GM12878 (cell line): ENCODE data around the gene POFUT2. TPM values are rescaled to one million over a fixed set of nuclear protein-coding genes. Genes with fewer than 3 reads are reported as not detected.

Experiments
- ATAC-seq: fragments of 200-7000 bp; cut with Tn5 transposase; 3 replicates; pipeline ENCODE4 v1.9.1; 2020; ENCODE audit warnings: mild to moderate bottlenecking, moderate library complexity
- BruUV-seq: library from RNA; stranded (reverse); fragments of 400-500 nt; replicated peaks from 2 replicates; lab custom pipeline; 2021; lab: Mats Ljungman, UMichigan
- CTCF ChIA-PET: fragments of 300-600 bp; sonication (Branson Sonifier 250); formaldehyde crosslinking; extraction: SDS; loops from one replicate; lab custom pipeline; 2021; ENCODE audit warnings: inconsistent platforms; lab: Yijun Ruan, JAX
- POLR2A ChIA-PET: fragments of 350-600 bp; formaldehyde crosslinking; extraction: SDS; loops from one replicate; lab custom pipeline; 2021; ENCODE audit warnings: inconsistent platforms; lab: Charles Lee
- RAD21 ChIA-PET: fragments of 300-600 bp; sonication (Branson Sonifier 250); formaldehyde crosslinking; loops from one replicate; lab custom pipeline; 2023; ENCODE audit warnings: antibody characterized with exemption; ENCODE audit not compliant: unreplicated experiment; lab: Charles Lee
- SMC1A ChIA-PET: fragments of 300-600 bp; sonication (Branson Sonifier 250); formaldehyde crosslinking; loops from one replicate; lab custom pipeline; 2023; ENCODE audit not compliant: unreplicated experiment, uncharacterized antibody; lab: Charles Lee
- DNase-seq: peaks from one replicate; pipeline ENCODE4 v3.0.0-alpha.2; 2011; ENCODE audit warnings: low read depth, low spot score
- FAIRE-seq: peaks from 3 replicates; lab custom pipeline; 2011; peaks lifted over from hg19 to GRCh38; lab: Jason Lieb, UNC
- H2AFZ ChIP-seq: 2 replicates; pipeline ENCODE4 v1.6.0; 2011; ENCODE audit warnings: low read depth, low read length, control low read depth; ENCODE audit not compliant: control insufficient read depth
- H3K27ac ChIP-seq: 2 replicates; pipeline ENCODE4 v1.5.1; 2011; ENCODE audit warnings: control low read depth; ENCODE audit not compliant: control insufficient read depth, insufficient read depth
- H3K27me3 ChIP-seq, 2 experiments: replicated peaks in 1 of 2; 2 replicates each; pipeline versions ENCODE4 v1.6.0 to v1.6.1; 2011; ENCODE audit warnings: low read length in 1 of 2; ENCODE audit not compliant: control insufficient read depth in 2 of 2, insufficient read depth in 2 of 2
- H3K36me3 ChIP-seq, 2 experiments: 2 replicates each; pipeline ENCODE4 v1.5.1; 2011; ENCODE audit warnings: low read length in 1 of 2; ENCODE audit not compliant: control insufficient read depth in 2 of 2, insufficient read depth in 2 of 2
- H3K4me1 ChIP-seq: 2 replicates; pipeline ENCODE4 v1.6.1; 2011; ENCODE audit warnings: mild to moderate bottlenecking, low read length, moderate library complexity, mixed read lengths; ENCODE audit not compliant: control insufficient read depth, insufficient read depth
- H3K4me2 ChIP-seq: 2 replicates; pipeline ENCODE4 v1.6.0; 2011; ENCODE audit warnings: control low read depth; ENCODE audit not compliant: control insufficient read depth, insufficient read depth
- H3K4me3 ChIP-seq: fragments of 200-600 bp; sonication (generic); 2 replicates; pipeline ENCODE4 v1.5.1; 2016
- H3K79me2 ChIP-seq: 2 replicates; pipeline ENCODE4 v1.6.0; 2011; ENCODE audit warnings: low read length; ENCODE audit not compliant: control insufficient read depth, insufficient read depth
- H3K9ac ChIP-seq: 2 replicates; pipeline ENCODE4 v1.8.0; 2011; ENCODE audit warnings: low read length, control low read depth, mixed read lengths; ENCODE audit not compliant: control insufficient read depth, insufficient read depth
- H3K9me3 ChIP-seq: replicated peaks from 3 replicates; pipeline ENCODE4 v1.5.1; 2011; ENCODE audit warnings: mild to moderate bottlenecking, low read length; ENCODE audit not compliant: control insufficient read depth, insufficient read depth
- H4K20me1 ChIP-seq: 2 replicates; pipeline ENCODE4 v1.6.0; 2011; ENCODE audit not compliant: control insufficient read depth, insufficient read depth
- BRCA1 ChIP-seq: IDR thresholded peaks from 2 replicates; pipeline ENCODE4 v1.6.1; 2011; ENCODE audit warnings: low read depth, low read length, improper control_type of control experiment
- EED ChIP-seq: sonication (generic); IDR thresholded peaks from 2 replicates; pipeline ENCODE4 v1.6.1; 2016; ENCODE audit warnings: antibody characterized with exemption, low read depth
- HCFC1 ChIP-seq: fragments of 150-350 bp; IDR thresholded peaks from 2 replicates; pipeline ENCODE4 v1.6.1; 2014; ENCODE audit warnings: low read length
- KAT2A ChIP-seq: conservative IDR thresholded peaks from 2 replicates; pipeline ENCODE4 v1.6.1; 2011; ENCODE audit warnings: low read depth, low read length; ENCODE audit not compliant: control insufficient read depth
- NFYB ChIP-seq: IDR thresholded peaks from 2 replicates; pipeline ENCODE4 v1.6.1; 2011; ENCODE audit warnings: low read depth, mild to moderate bottlenecking, low read length, improper control_type of control experiment, moderate library complexity; ENCODE audit not compliant: insufficient read depth
- NRF1 ChIP-seq: conservative IDR thresholded peaks from 2 replicates; pipeline ENCODE4 v1.6.1; 2011; ENCODE audit warnings: mild to moderate bottlenecking, low read depth, low read length, improper control_type of control experiment
- POLR2A ChIP-seq: IDR thresholded peaks from 2 replicates; pipeline ENCODE4 v1.6.1; 2011; ENCODE audit warnings: low read depth, mild to moderate bottlenecking, low read length
- ZBTB33 ChIP-seq: fragments of 450-650 bp; IDR thresholded peaks from 2 replicates; pipeline ENCODE4 v1.6.1; 2017; ENCODE audit warnings: mild to moderate bottlenecking
- ZNF217 ChIP-seq: fragments of 450-650 bp; IDR thresholded peaks from 2 replicates; pipeline ENCODE4 v1.6.1; 2017; ENCODE audit warnings: antibody characterized with exemption, mild to moderate bottlenecking
- WGBS: methylation state at CpG from one replicate; pipeline ENCODE4 v1.1.6; 2016; ENCODE audit warnings: low lambda C conversion rate; ENCODE audit not compliant: insufficient replicate concordance, insufficient coverage; ENCODE audit errors: missing lambda C conversion rate; 5-methylcytosine and 5-hydroxymethylcytosine counted together
- in situ Hi-C: fragments of 300-500 bp; cut with MboI; formaldehyde crosslinking; loops from 9 replicates; pipeline ENCODE4 v1.14.3; 2018; ENCODE audit warnings: mixed read lengths
- intact Hi-C: fragments of 100-400 bp; cut with micrococcal nuclease; formaldehyde crosslinking; loops from one replicate; pipeline ENCODE4 v1.14.2; 2022; ENCODE audit not compliant: unreplicated experiment
- polyA plus RNA-seq, 11 experiments: library from polyadenylated mRNA; depleted of rRNA in 4 of 11; unstranded in 6 of 11; stranded (reverse) in 5 of 11; fragments of >200 nt; fragmentation: Nextera tagmentation in 4 of 11; fragmentation: Illumina TruSeq in 1 of 11; extraction: Ambion mirVana in 4 of 11; extraction: Trizol in 1 of 11; gene quantifications; 1 replicate in 1 of 11; 2 replicates in 10 of 11; pipeline versions ENCODE4 v1.2.1 to v1.2.3, GENCODE V29; 2011 to 2016; ENCODE audit warnings: inconsistent platforms in 2 of 11, missing spikeins in 2 of 11, low read depth in 1 of 11
- total RNA-seq, 4 experiments: library from RNA; depleted of rRNA in 3 of 4; stranded (reverse); fragments of >200 nt in 3 of 4; fragmentation: Illumina TruSeq in 1 of 4; extraction: Trizol in 1 of 4; gene quantifications; 2 replicates each; pipeline versions ENCODE4 v1.2.1 to v1.2.3, GENCODE V29; 2013 to 2021
- TF ChIP-seq, protein P1 (sequence below): fragments of 450-650 bp; IDR thresholded peaks from 2 replicates; pipeline ENCODE4 v1.6.1; 2017; ENCODE audit warnings: mild to moderate bottlenecking, moderate library complexity
- TF ChIP-seq, protein P2 (sequence below), 3 experiments: IDR thresholded peaks in 2 of 3; conservative IDR thresholded peaks in 1 of 3; 2 replicates each; pipeline ENCODE4 v1.5.1; 2011; ENCODE audit warnings: low read depth in 3 of 3, low read length in 3 of 3, mild to moderate bottlenecking in 3 of 3, control low read depth in 2 of 3, moderate library complexity in 2 of 3, inconsistent platforms in 1 of 3, mixed read lengths in 1 of 3; ENCODE audit not compliant: control insufficient read depth in 2 of 3, insufficient read depth in 1 of 3; ENCODE audit errors: extremely low read depth in 1 of 3
- TF ChIP-seq, protein P3 (sequence below): IDR thresholded peaks from 2 replicates; pipeline ENCODE4 v1.6.1; 2012; ENCODE audit warnings: low read depth, low read length, improper control_type of control experiment

The POFUT2 gene
- total and polyA plus RNA-seq, 10 of the 15 experiments (the other 5 are each of a cell fraction or from before 2014, with no cell fraction given): 1.2 to 15.1 (median 6.8) TPM

- Histone ChIP-seq H3K9ac (no peak overlapping the region), H3K27ac (no peak overlapping the region), H2AFZ (peak overlapping the region; percentile 29), H3K4me1 (0 out of 2 replicates have a peak, but pooled peaks cover 3% of the 10 kb centered on the region), H3K4me2 (no peak overlapping the region), H3K36me3 (no peaks in the 10 kb centered on the region), H3K27me3 (no peaks in the 10 kb centered on the region; a peak in 1 of 4 replicates), H3K4me3 (no peak overlapping the region), H4K20me1 (no peaks in the 10 kb centered on the region), H3K79me2 (peaks cover under 1% of the 10 kb centered on the region; the same call in 1 of the 2 replicates), H3K9me3 (no peaks in the 10 kb centered on the region)
- ChIA-PET RAD21 (interaction anchor here (0.7 to 1.7 kb wide), 9 partner anchors 16 to 179 kb away, joined by 3 to 8 read pairs (median 3); no protein-coding TSS in a partner anchor), CTCF (interaction anchor here (0.6 to 1.8 kb wide), 14 partner anchors 10 to 607 kb away, joined by 3 to 10 read pairs (median 4); no protein-coding TSS in a partner anchor), SMC1A (interaction anchor here (0.6 to 4.8 kb wide), 3 partner anchors 140 to 152 kb away, joined by 3 to 23 read pairs (median 5); no protein-coding TSS in a partner anchor), POLR2A (no interaction called here)
- DNase-seq: no peak
- intact Hi-C loops: loop anchor here (1.0 to 5.0 kb wide), 3 partner anchors 140 to 530 kb away; no protein-coding TSS in a partner anchor
- ATAC-seq: peak; percentile 87
- FAIRE-seq: no peak
- no TSS peak for BruUV-seq
- in situ Hi-C loops: loop anchor here (10.0 kb wide), 1 partner anchor 522 kb away; no protein-coding TSS in a partner anchor
- WGBS: 22% methylated on average over 23 of the region's 24 CpGs
- TF ChIP-seq ZNF217 (no peak), NRF1 (no peak), ZBTB33 (no peak), NFYB (no peak), KAT2A (no peak), POLR2A (no peak; the same call in 1 of the 2 replicates), HCFC1 (no peak), BRCA1 (no peak), EED (0 out of 2 replicates have a peak, but pooled peaks have one; percentile 37)
- TF ChIP-seq, protein P1, sequence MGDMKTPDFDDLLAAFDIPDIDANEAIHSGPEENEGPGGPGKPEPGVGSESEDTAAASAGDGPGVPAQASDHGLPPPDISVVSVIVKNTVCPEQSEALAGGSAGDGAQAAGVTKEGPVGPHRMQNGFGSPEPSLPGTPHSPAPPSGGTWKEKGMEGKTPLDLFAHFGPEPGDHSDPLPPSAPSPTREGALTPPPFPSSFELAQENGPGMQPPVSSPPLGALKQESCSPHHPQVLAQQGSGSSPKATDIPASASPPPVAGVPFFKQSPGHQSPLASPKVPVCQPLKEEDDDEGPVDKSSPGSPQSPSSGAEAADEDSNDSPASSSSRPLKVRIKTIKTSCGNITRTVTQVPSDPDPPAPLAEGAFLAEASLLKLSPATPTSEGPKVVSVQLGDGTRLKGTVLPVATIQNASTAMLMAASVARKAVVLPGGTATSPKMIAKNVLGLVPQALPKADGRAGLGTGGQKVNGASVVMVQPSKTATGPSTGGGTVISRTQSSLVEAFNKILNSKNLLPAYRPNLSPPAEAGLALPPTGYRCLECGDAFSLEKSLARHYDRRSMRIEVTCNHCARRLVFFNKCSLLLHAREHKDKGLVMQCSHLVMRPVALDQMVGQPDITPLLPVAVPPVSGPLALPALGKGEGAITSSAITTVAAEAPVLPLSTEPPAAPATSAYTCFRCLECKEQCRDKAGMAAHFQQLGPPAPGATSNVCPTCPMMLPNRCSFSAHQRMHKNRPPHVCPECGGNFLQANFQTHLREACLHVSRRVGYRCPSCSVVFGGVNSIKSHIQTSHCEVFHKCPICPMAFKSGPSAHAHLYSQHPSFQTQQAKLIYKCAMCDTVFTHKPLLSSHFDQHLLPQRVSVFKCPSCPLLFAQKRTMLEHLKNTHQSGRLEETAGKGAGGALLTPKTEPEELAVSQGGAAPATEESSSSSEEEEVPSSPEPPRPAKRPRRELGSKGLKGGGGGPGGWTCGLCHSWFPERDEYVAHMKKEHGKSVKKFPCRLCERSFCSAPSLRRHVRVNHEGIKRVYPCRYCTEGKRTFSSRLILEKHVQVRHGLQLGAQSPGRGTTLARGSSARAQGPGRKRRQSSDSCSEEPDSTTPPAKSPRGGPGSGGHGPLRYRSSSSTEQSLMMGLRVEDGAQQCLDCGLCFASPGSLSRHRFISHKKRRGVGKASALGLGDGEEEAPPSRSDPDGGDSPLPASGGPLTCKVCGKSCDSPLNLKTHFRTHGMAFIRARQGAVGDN: no peak
- TF ChIP-seq, protein P2, sequence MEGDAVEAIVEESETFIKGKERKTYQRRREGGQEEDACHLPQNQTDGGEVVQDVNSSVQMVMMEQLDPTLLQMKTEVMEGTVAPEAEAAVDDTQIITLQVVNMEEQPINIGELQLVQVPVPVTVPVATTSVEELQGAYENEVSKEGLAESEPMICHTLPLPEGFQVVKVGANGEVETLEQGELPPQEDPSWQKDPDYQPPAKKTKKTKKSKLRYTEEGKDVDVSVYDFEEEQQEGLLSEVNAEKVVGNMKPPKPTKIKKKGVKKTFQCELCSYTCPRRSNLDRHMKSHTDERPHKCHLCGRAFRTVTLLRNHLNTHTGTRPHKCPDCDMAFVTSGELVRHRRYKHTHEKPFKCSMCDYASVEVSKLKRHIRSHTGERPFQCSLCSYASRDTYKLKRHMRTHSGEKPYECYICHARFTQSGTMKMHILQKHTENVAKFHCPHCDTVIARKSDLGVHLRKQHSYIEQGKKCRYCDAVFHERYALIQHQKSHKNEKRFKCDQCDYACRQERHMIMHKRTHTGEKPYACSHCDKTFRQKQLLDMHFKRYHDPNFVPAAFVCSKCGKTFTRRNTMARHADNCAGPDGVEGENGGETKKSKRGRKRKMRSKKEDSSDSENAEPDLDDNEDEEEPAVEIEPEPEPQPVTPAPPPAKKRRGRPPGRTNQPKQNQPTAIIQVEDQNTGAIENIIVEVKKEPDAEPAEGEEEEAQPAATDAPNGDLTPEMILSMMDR (IDR thresholded peaks at IDR 0.05 in 2 of 3, conservative IDR thresholded peaks at IDR 0.05 in 1 of 3; ENCODE audit: control insufficient read depth in 2 of 3, extremely low read depth in 1 of 3, insufficient read depth in 1 of 3, low read depth in 3 of 3, low read length in 3 of 3): peak; percentile 85 to 94 (median 92)
- TF ChIP-seq, protein P3, sequence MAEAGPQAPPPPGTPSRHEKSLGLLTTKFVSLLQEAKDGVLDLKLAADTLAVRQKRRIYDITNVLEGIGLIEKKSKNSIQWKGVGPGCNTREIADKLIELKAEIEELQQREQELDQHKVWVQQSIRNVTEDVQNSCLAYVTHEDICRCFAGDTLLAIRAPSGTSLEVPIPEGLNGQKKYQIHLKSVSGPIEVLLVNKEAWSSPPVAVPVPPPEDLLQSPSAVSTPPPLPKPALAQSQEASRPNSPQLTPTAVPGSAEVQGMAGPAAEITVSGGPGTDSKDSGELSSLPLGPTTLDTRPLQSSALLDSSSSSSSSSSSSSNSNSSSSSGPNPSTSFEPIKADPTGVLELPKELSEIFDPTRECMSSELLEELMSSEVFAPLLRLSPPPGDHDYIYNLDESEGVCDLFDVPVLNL: no peak
Measured at GRCh38 chr21:45292399-45293219, 4.9 kb upstream of the POFUT2 start.
